GM21515 (cell line): Measurements from ENCODE around the gene KRTAP24-1.

Experiments used
- ATAC-seq: cut with Tn5 transposase; IDR thresholded peaks from one replicate; pipeline ENCODE4 v1.9.1; 2021; ENCODE audit not compliant: unreplicated experiment

The KRTAP24-1 gene

GRCh38 chr21:30234643-30235042 is 48.1 kb downstream of the KRTAP24-1 start:
- no peak for ATAC-seq

GRCh38 chr21:30234050-30234449 is 48.7 kb downstream of the KRTAP24-1 start:
- no peak for ATAC-seq

- ATAC-seq, result no peak
Observed at GRCh38 chr21:30233228-30234020, 49.3 kb downstream of the KRTAP24-1 start.

GRCh38 chr21:30232011-30232410 is 50.7 kb downstream of the KRTAP24-1 start:
- no peak for ATAC-seq
